Tibial artery (tissue), 4 donors: ENCODE results near the gene ABR.

ENCODE experiments used
- DNase-seq, 2 donors: peaks; one replicate each; pipeline ENCODE4 v3.0.0-alpha.2; 2019
- H3K27ac ChIP-seq, 2 donors: fragments of 200-600 bp; sonication (generic) in 1 of 2; 1 replicate in 1 of 2; 2 replicates in 1 of 2; pipeline ENCODE4 v1.5.1; 2018 to 2019; ENCODE audit warnings: mild to moderate bottlenecking in 1 of 2
- H3K27me3 ChIP-seq, 2 donors: fragments of 200-600 bp; sonication (generic) in 1 of 2; one replicate each; pipeline versions ENCODE4 v1.5.1 to v1.6.0; 2016 to 2019
- H3K36me3 ChIP-seq, 3 donors: fragments of 200-600 bp; sonication (generic) in 2 of 3; one replicate each; pipeline ENCODE4 v1.5.1; 2016 to 2019; ENCODE audit warnings: mild to moderate bottlenecking in 2 of 3
- H3K4me1 ChIP-seq, 4 donors: fragments of 200-600 bp; sonication (generic) in 2 of 4; 1 replicate in 3 of 4; 2 replicates in 1 of 4; pipeline ENCODE4 v1.5.1; 2016 to 2019
- H3K4me3 ChIP-seq, 2 donors: fragments of 200-600 bp; sonication (generic) in 1 of 2; 1 replicate in 1 of 2; 2 replicates in 1 of 2; pipeline ENCODE4 v1.5.1; 2018 to 2019; ENCODE audit warnings: mild to moderate bottlenecking in 2 of 2
- H3K9me3 ChIP-seq, 3 donors: fragments of 200-600 bp; sonication (generic) in 1 of 3; one replicate each; pipeline ENCODE4 v1.5.1; 2016 to 2019
- intact Hi-C: fragments of 100-400 bp; cut with DNase I; formaldehyde crosslinking; loops from one replicate; pipeline ENCODE4 v1.15.0; 2023; ENCODE audit warnings: low total_unique reads
- TF ChIP-seq, protein P1 (sequence below), 2 experiments: fragments of 200-600 bp in 1 of 2; fragments of 450-650 bp in 1 of 2; IDR thresholded peaks; one replicate each; pipeline ENCODE4 v1.5.1; 2017 to 2019; ENCODE audit warnings: antibody characterized with exemption in 2 of 2, mild to moderate bottlenecking in 1 of 2, moderate library complexity in 1 of 2

The ABR gene

DNA sequence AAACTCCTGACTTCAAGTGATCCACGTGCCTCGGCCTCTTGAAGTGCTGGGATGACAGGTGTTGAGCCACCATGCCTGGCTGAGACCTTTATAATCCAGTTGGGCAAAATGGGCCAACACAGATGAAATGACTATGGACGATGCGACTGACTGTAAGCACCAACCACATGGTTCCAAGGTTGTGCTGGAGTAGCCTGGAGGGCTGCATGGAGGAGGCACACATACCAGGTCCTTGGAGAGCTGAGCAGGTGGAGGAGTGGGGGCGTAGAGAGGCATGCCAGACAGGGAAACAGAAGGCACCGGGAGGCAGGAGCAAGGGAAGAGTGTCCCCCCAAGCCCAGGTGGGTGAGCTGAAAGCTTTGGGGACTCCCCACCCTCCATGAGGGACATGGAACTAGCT, 85.2 kb downstream of the ABR start:
- H3K4me1 ChIP-seq = peaks cover 0 to 48% (median 19%) of the 10 kb centered on the region in 4 donors
- intact Hi-C loops = no loop called here
- DNase-seq = no peak
- TF ChIP-seq, protein P1, sequence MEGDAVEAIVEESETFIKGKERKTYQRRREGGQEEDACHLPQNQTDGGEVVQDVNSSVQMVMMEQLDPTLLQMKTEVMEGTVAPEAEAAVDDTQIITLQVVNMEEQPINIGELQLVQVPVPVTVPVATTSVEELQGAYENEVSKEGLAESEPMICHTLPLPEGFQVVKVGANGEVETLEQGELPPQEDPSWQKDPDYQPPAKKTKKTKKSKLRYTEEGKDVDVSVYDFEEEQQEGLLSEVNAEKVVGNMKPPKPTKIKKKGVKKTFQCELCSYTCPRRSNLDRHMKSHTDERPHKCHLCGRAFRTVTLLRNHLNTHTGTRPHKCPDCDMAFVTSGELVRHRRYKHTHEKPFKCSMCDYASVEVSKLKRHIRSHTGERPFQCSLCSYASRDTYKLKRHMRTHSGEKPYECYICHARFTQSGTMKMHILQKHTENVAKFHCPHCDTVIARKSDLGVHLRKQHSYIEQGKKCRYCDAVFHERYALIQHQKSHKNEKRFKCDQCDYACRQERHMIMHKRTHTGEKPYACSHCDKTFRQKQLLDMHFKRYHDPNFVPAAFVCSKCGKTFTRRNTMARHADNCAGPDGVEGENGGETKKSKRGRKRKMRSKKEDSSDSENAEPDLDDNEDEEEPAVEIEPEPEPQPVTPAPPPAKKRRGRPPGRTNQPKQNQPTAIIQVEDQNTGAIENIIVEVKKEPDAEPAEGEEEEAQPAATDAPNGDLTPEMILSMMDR (IDR thresholded peaks at IDR 0.05) = no peak
- no peaks in the 10 kb centered on the region for H3K27me3 ChIP-seq
- peaks cover 38 to 93% (median 61%) of the 10 kb centered on the region in 3 donors for H3K36me3 ChIP-seq
- H3K9me3 ChIP-seq = no peaks in the 10 kb centered on the region
- H3K4me3 ChIP-seq = no peak overlapping the region
- no peak overlapping the region for H3K27ac ChIP-seq

DNA sequence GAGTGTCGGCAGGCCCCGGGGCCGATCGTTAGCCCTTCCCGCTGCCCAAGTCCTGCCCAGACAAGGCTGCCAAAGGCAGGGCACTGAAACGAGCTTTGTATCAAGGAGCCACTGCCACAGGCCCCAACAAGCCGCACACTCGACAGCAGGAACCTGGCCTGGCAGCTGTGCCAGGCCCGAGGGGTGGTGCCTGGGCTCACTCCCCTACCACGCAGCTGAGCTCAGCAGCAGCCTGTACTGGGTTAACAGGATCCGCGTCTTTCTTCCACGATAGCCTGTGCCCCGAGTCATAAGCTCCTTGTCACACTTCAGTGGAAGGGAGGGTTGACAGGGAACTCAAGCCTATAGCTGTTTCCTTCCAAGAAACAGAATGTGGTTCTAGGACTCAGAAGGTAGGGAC, 87.9 kb downstream of the ABR start:
- no peak for DNase-seq
- H3K4me3 ChIP-seq = no peak overlapping the region
- peaks cover 38 to 67% (median 49%) of the 10 kb centered on the region in 3 donors for H3K36me3 ChIP-seq
- H3K27me3 ChIP-seq = no peaks in the 10 kb centered on the region
- no peaks in the 10 kb centered on the region for H3K9me3 ChIP-seq
- H3K27ac ChIP-seq = no peak overlapping the region
- intact Hi-C loops = no loop called here
- H3K4me1 ChIP-seq = peaks cover 0 to 64% (median 40%) of the 10 kb centered on the region in 4 donors
- TF ChIP-seq, protein P1 (IDR thresholded peaks at IDR 0.05) = no peak

DNA sequence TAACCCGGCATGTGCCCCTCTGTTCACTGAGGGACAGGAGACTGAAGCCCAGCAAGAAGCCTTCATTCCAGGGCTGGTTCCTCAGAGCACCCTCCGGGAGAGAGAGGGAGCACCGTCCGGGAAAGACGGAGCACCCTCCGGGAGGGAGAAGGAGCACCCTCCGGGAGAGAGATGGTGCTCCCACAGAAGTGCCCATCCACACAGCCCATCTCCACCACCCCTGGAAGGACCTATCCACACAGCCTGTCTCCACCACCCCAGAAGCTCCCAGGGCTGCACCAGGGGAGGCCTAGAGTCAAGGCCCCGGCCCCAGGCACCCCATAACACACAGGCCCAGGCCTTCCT, 88.6 kb downstream of the ABR start:
- H3K4me1 ChIP-seq = peaks cover 0 to 62% (median 42%) of the 10 kb centered on the region in 4 donors
- intact Hi-C loops = no loop called here
- DNase-seq = no peak
- H3K36me3 ChIP-seq = peaks cover 38 to 61% (median 46%) of the 10 kb centered on the region in 3 donors
- TF ChIP-seq, protein P1 (IDR thresholded peaks at IDR 0.05) = no peak
- H3K9me3 ChIP-seq = no peaks in the 10 kb centered on the region
- no peak overlapping the region for H3K4me3 ChIP-seq
- peak overlapping the region; percentile 80 to 86 for H3K27ac ChIP-seq
- no peaks in the 10 kb centered on the region for H3K27me3 ChIP-seq

DNA sequence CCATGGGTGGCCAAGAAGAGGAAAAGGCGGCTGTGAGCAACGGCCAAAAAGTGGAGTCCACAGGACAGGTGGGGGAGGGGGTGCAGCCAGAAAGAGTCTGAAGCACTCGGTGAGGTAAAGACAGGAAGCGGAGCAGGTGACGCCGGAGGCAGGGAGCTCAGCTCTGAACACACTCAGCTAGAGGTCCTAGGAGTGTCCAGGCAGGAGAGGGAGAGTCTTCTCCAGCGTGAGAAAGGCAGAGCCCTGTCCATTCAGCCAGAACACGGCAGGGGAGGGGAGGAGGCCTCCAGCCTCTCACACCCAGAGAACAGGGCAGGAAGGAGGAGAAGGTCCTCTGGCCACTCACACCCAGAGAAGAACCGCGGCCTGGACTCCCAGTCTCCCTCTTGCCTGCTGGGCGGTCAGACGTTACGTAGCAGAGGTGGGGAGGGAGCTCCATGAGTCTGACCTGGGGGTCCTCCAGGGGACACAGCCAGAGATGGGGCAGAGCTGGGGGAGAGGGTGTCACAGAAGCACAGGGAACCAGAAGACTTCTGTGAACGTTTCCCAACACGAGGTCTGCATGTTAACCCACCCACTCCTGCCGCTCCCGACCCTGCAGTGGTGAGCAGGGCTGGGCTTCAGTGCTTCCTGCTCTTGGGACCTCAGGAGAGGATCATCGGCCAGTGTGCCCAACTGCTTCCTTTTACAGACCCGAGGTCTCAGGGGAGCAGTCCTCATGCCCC, 89.2 kb downstream of the ABR start:
- Histone ChIP-seq H3K4me1 (peaks cover 0 to 57% (median 42%) of the 10 kb centered on the region in 4 donors), H3K27me3 (no peaks in the 10 kb centered on the region), H3K4me3 (no peak overlapping the region), H3K36me3 (peaks cover 38 to 61% (median 41%) of the 10 kb centered on the region in 3 donors), H3K9me3 (no peaks in the 10 kb centered on the region), H3K27ac (peak overlapping the region; percentile 80 to 86)
- TF ChIP-seq, protein P1 (IDR thresholded peaks at IDR 0.05) = no peak
- intact Hi-C loops = no loop called here
- DNase-seq = no peak

DNA sequence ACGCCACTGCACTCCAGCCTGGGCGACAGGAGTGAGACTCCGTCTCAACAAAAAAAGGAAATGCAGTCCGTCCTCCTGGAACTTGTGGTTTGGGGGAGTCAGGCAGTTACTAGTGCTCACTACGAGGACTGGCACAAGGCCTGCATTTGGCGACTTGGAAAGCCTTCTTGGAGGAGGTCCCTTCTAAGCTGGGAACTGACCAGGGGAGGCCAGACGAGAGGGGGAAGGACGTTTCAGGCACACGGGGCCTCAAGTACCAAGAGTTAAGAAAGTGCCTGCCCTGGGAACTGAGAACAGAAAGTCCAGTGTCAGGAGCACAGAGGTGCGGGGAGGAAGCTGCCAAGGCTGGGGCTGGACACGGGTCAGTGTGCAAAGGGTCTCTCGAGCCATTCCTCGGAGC, 89.9 kb downstream of the ABR start:
- peak; percentile 49 to 89 for DNase-seq
- H3K36me3 ChIP-seq = peaks cover 34 to 61% (median 34%) of the 10 kb centered on the region in 3 donors
- H3K4me3 ChIP-seq = no peak overlapping the region
- H3K9me3 ChIP-seq = no peaks in the 10 kb centered on the region
- H3K4me1 ChIP-seq = peaks cover 0 to 56% (median 42%) of the 10 kb centered on the region in 4 donors
- TF ChIP-seq, protein P1 (IDR thresholded peaks at IDR 0.05) = no peak
- no peaks in the 10 kb centered on the region for H3K27me3 ChIP-seq
- H3K27ac ChIP-seq = peak overlapping the region; percentile 80 to 86
- intact Hi-C loops = no loop called here
